Hematopoietic multipotent progenitor cell treated with erythropoietin and hydrocortisone succinate and interleukin-3 and kit ligand, for 15 days (in vitro differentiated cells): ENCODE data around the gene LCN10.
A peak's percentile ranks its signal among the peaks of the same experiment; 100 is the strongest.

Experiments used
- DNase-seq: peaks from one replicate; pipeline ENCODE4 v3.0.0-alpha.2; 2015; ENCODE audit warnings: low spot score

Gene LCN10

DNA sequence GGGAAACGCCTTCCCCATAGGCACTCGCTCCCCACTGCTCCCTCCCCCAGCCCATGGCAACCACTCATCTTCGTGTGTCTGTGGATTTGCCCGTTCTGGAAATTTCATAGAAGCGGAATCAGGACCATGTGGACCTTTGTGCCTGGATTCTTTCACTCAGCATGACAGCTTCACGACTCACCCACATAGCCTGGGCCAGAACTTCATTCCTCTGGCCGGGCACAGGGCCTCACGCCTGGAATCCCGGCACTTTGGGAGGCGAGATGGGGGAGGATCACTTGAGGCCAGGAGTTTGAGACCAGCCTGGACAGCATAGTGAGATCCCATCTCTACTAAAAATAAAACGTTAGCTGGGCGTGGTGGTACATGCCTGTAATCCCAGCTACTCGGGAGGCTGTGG lies 42.4 kb downstream of the LCN10 start:
- DNase-seq = no peak

DNA sequence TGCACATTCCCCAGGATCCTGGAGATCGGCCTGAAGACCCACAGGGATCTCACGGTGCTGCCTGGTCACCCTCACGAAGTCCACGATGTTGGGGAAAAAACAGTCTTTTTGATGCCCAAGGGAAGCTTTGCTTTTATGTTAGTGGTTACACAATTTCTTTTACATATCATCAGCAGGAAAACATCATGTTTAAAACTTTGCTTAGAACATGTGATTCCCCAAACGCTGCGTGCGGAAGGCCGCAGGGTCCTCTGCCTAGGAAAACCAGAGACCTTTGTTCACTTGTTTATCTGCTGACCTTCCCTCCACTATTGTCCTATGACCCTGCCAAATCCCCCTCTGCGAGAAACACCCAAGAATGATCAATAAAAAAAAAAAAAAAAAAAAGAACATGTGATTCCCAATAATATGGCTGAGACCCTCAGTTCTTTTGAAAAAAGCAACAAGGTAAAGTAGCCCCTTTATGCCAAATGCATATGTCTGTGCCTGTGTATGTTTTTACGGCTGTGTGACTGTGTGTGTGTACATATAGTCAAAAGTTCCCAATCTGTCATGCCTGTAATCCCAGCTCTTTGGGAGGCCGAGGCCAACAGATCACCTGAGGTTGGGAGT lies 44.0 kb downstream of the LCN10 start:
- no peak for DNase-seq

DNA sequence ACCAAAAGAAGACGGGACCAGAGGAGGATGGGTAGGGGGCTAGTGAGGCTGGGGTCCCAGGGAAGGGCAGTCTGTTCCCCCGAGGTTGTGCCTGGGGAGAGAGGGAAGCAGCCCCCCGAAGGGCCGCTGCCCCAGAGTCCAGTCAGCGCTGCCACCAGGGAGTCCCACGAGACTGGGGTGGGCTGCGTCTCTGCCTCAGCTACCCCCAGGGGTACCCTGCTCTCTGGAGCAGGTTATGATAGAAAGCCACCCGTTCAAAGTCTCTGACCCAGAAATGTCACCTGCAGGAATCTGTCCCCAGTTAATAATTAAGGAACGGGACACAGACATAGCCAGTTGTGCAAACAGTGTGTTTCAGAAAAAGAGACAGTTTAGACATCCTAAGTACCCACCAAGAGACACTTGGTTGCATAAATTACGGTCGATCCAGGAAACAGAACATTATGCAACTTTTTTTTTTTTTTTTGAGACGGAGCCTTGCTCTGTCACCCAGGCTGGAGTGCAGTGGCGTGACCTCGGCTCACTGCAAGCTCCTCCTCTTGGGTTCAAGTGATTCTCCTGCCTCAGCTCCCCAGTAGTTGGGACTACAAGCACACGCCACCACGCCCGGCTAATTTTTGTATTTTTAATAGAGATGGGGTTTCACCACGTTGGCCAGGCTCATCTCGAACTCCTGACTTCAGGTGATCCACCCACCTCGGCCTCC lies 44.8 kb downstream of the LCN10 start:
- no peak for DNase-seq

DNA sequence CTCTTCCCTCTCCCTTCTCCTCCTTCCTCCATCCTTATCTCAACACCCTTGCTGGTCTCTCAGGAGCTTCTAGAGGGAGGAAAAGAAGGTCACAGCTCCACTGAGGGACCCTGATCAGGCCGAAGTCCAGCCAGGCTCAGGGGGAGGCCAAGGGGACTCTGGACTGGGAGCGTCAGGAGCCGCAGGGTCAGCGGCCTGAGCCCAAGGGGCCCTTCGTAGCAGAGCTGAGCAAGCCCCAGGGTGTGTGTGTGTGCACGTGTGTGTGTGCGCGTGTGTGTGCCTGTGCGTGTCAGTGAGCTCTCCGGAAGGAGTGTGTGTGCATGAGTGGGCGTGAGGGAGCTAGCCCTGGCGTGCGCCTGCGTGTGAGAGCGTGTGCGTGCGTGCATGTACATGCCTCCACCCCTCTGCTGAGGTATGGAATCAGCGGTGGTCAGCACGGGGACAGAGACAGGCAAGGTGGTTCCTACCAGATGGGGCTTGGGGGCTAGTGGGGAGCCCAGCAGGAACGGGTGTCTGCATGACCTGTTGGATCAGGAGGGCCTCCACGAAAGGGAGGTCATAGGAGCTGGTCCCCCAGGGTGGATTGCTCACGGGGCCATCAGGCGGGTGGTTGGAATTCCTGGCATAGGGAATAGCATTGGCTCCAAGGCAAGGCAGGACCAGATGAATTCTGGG lies 45.5 kb downstream of the LCN10 start:
- no peak for DNase-seq

DNA sequence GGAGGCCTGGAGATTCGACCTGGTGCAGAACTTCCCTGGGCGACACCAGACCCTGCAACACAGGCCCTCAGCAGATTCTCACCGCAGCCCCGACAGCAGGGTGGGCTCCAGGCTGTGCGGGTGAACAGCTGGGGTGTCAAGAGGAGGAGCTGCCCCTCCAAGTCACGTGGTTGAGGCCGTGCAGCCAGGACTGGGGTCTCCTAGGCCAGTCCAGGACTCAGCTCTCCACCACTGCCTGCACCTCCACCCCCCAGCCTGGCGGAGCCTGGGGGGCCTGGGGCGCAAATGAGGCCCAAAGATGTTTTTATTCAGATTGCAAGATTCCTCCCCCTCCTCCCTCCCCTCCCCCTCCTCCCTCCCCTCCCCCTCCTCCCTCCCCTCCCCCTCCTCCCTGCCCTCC lies 46.2 kb downstream of the LCN10 start:
- DNase-seq = no peak

DNA sequence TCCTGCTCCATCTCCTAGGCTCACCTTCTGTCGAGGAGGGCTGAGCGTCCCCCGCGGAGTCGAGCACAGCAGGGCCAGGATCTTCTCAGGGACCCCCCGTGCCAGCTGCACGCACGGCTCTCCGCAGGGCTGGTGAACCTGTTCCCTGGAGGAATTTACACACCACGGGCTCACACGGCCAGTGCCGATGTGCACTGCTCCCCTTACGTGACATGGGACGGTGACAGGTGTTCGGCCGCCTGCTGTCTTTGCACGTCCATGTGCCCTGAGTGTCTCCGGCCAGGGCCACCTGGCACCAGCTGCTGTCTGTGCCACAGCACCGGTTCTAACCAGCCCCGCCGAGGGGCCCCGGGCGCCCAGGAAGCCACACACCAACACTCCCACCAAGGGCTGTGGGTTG lies 46.8 kb downstream of the LCN10 start:
- DNase-seq = no peak

DNA sequence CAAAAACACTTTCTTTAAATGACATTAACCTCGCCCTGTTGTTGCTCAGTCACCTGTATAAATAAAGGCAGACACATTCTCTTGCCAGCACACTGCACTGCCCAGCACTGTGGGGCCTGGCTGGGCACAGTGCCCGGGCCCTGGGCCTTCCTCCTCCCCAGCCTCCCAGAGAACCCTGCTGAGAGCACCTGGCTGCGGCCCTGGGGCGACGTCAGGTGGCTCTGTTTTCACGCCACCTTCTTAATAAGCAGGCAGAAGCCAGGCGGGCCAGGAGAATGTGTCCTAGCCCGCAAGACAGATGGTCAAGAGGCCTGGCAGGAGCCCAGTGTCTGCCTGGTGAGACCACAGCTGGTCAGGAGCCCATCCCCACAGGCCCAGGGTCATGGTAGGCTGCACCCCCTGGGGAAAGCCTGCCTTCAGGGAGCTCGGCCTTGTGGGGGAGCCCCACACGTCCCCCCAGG lies 47.3 kb downstream of the LCN10 start:
- DNase-seq = no peak

DNA sequence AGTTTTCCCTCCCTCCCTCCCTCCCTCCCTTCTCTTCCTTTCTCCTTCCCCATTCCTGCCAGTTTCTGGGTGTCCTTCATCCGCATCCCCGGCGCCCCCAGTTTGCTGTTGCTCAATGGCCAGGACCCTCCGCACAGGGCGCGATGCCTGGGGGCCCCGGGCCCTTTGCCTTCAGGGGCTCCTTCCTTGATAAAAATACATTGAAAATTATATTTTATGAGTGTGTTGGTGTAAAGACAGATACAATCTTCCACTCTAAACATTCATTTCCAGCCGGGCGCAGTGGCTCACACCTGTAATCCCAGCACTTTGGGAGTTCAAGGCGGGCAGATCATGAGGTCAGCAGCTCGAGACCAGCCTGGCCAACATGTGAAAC lies 47.9 kb downstream of the LCN10 start:
- no peak for DNase-seq

DNA sequence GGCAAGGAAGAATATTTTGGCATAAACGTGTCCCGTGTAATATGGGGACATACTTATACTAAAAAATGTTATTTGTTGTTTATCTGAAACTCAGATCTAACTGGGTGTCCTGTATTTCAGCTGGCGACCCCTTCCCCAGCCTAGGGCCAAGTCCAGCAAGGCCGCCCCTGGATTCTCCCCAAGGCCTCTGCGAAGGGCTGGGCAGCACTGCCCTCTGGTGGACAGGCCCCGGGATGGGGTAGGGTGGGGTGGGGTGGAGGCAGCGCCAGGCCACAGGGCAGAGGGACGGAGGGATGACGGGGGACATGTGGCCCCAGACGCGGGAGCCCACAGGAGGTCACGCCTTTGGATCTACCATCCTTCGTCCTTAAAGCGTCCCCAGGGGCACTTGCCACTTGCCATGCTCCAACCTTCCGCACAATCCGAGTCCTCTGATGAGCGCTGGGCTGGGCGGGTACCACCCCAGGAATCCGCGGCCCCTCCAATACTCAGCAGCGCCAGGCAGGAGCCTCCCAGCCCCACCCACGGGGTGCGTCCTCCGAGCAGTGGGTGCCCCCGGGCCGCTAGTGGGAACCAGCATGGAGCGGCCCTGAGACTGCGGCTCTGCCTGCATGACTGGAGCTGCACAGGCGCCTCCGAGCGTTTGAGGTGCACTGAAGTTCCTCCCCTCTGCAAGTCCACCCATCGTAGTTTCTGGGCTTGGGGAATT lies 48.4 kb downstream of the LCN10 start:
- peak; percentile 39 for DNase-seq

DNA sequence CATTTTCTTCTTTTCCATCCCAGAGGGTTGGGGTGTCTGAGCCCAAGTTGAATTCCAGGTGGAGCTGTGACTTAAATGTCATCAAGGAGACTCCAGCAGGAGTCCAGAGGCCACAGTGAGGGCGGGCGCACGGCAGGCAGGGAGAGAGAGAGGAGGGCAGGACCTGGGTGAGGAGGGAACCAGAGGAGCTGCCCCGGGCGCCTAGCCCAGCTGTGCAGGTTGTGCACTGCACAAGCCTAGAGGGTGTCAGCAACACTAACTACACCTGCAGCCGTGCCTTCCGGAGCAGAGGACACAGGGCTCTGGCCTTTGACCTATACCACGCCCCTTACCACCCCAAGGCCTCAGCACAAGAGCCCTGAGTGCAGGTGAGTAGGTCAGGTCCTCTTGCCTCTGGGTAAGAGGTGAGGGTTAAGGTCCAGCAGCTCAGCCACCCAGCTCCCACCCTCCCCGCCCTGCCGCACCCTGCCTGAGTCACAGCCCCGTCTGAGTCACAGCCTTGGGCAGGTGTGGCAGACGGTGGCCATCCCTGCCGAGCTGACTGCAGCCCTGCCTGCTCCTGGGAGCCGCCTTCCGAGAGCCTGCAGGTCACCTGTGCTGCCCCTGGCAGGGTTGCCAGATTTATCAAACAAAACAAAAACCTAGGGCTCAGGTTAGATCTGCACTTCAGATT lies 49.1 kb downstream of the LCN10 start:
- DNase-seq = no peak

DNA sequence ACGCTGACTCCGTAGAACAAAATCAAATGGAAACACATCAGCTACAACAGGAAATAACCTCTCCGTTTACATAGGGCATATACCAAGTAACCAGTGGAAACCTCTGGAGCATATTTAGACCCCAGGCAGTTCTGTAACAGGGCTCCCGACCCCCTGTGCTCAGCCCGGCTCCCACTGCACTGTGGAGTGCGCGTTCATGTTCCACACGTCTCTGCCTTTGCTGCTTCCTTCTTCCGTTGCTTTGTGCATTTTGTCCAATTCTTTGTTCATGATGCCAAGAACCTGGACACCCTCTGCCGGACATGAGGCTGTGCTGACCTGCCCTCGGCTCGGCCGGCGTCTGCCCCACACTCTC lies 49.6 kb downstream of the LCN10 start:
- DNase-seq = no peak

DNA sequence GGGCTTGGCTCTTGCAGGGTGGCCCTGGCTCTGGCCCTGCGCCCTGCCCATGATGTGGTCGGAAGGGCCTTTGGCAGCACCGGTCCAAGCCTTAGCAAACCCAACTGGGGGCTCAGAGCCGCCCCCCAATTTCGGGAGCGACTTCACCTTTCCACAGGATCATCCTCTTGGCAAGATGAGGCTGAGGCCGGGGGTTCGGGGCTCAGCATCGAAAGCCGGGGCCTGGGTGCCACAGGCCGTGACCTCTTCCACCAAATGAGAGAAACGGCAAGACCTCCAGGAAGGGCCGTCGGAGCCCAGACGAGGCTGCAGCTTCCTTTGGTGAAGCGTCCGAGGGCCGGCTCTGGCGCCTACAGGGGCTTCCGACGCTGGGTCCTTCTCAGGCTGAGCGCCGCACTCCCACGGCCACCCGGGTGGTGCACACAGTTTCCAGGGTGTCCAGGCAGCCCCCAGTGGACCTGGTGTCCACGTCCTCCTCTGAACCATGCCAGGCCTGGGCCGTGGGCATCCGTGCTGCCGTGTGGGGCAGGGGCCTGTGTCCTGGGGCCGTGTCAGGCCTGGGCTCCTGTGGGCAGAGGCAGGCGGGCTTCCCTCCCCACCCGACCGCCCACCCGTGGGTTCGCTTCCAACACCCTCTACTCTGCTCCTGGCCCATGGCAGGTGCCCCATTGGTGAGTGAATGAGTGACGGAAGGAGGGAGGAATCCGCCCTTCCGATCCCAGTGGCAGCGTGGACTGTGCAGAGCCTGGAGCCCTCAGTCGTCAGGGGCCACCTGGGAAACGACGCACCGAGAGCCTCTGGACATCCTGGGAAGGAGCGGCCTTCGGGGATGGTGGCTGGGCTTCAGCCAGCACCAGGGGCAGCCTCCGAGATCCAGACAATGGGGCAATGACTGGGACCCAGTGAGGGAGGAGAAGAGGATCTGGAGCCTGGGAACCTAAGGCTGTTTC lies 50.3 kb downstream of the LCN10 start:
- no peak for DNase-seq

DNA sequence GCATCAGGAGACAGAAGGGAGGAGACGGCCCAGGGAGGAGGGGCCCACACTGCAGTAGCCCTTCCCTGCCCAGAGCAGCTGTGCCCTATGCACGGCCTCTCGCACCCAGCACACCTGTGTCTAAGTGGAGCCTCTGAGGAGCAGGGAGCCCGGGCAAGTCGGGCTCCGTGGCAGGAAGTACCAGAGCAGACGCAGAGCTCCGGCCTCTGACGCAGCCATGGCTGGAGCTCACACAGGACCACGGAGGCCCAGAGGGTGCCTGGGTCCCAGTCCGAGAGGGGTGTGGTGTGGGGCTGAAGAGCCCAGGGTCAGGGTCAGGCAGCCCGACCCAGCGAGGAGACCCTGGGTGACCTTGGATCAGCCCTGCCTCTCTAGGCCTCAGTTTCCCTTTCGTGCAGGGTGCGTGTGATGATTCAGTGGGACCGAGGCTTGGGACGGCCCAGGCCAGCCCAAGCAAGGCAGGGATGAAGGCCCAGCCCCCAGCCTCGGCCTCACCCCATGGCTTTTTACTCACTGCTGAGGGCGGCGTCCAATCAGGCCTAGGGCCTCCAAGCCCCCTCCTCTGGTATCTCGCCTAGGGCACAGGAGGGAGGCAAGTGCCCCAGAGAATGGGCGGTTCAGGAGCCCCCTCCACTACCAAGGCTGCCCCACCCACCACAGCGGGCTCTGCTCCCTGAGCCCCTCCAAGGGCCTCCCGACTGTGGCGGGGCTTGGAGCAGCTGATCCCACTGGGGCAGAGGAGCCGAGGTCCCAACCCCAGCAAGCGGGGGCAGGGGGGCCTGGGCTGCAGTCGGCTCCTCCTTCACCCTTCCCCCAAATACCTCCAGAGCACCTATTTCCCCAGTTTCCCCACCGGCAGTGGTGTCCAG lies 51.2 kb downstream of the LCN10 start:
- no peak for DNase-seq

DNA sequence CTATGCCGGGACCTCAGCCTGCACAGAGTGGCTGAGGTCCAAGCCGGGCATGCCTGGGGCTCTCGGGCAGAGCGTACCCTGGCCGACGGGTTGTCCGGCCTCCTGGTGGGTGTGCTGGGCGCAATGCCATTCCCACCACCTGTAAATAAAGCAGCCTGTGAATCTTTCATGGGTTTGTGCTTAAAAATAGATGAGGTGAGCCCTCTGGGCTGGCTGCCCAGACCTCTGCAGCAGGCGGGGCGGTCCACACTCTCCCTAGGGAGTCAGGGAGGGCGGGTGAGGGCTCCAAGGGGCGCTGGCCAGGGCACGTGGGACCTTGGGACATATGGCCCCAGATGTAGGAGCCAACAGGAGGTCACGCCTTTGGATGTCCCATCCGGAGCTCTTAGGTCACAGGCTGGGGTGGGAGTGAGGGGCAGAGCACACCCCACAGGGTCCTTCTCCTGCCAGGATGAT lies 51.9 kb downstream of the LCN10 start:
- no peak for DNase-seq

DNA sequence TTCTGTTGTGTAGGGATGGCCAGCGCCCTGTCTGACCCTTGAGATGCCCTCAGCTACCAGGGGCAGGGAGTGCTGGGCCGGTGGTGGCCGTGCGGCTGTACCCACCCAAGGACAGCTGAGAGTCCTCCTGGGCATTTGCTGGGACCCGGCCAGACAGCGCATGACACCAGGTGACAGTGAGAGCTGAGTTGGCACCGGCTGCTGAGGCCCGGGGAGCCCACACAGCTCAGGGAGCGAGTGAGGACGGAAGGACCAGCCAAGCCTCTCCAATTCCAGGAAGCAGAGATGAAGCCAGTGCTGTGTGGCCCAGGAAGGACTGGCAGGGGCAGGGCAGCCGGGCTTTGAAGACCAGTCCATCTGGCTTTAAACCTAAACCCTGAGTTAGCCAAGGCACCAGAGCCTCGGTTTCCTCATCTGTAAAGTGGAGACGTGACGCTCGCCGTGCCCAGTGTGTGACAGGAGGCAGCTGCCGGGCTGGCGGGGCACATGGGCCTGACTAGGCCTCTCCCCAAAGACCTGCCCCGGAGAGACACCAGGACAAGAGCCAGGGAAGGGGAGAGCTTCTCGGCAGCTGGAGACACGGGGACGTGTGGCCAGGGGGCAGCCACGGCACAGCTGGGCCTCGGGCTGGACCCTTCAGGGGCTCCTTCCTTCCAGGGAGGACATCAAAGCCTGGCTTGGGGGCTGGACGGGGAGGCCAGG lies 52.5 kb downstream of the LCN10 start:
- DNase-seq = no peak

DNA sequence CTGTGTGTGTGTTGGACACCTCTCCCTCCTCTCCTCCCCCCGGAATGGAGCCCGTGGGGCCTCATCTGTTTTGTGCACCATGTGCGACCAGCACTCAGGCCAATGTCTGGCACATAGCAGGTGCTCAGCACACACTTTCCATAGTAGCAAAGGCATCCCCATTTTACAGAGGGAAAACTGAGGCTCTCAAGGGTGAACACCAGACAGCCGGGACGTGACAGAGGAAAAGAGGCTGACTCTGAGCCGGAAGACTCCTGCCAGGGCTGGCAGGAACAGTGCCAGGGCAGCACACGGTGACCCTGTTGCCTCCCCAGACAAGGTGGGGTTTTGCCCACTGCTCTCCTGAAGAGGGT lies 53.7 kb downstream of the LCN10 start:
- DNase-seq = no peak

DNA sequence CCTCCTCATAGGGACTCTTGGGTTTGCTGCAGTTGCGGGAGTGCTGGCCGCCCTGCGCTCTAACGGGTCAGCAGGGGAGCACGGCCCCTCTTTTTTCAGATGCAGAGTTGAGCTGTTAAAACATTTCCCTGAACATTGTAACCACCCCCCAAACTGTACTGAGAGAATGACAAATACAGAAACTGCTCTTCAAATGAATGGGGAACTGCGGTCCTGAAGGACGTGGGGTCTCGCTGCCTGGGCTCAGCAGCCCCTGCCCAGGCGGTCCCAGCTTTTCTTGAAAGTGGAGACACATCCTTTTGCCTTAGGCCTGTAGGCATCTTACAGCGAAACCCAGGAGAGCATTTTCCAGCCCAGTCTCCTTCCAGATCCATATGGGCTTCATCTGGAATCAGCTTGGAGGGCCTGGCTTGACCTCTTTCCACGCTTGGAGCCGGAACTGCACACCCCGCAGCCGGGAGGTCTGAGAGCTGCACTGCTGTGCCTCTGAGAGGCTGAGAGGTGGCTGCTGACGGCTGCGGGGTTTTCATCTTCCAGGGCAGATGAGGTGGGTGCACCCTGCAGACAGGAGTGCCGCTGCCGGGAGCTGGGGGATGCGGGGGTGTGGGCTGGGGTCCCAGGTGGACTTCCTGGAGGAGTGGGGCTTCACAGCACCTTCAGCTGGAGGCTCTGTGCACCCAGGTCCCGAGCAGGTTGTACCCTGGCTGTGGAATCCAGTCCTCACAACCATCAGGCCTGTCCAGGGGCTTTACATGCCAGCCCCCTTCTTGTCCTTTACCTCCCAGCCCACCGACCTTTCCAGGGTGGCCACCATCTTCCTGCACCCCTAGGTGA lies 54.2 kb downstream of the LCN10 start:
- DNase-seq = no peak
